ENCODE measurements around the gene PA2G4.

- TF ChIP-seq, protein P1, sequence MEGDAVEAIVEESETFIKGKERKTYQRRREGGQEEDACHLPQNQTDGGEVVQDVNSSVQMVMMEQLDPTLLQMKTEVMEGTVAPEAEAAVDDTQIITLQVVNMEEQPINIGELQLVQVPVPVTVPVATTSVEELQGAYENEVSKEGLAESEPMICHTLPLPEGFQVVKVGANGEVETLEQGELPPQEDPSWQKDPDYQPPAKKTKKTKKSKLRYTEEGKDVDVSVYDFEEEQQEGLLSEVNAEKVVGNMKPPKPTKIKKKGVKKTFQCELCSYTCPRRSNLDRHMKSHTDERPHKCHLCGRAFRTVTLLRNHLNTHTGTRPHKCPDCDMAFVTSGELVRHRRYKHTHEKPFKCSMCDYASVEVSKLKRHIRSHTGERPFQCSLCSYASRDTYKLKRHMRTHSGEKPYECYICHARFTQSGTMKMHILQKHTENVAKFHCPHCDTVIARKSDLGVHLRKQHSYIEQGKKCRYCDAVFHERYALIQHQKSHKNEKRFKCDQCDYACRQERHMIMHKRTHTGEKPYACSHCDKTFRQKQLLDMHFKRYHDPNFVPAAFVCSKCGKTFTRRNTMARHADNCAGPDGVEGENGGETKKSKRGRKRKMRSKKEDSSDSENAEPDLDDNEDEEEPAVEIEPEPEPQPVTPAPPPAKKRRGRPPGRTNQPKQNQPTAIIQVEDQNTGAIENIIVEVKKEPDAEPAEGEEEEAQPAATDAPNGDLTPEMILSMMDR (IDR thresholded peaks at IDR 0.05) = no peak
- no peak for TF ChIP-seq ZFX (IDR thresholded peaks at IDR 0.05; ENCODE audit: borderline replicate concordance)
These were observed 22.7 kb upstream of the PA2G4 start for GRCh38 chr12:56081393-56082347.
